H9 (cell line): Measurements from ENCODE around the gene RNASEH2B. TPM values are rescaled to one million over a fixed set of nuclear protein-coding genes. Genes with fewer than 3 reads are reported as not detected.

ENCODE experiments used
- DNase-seq: peaks from one replicate; pipeline ENCODE4 v3.0.0-alpha.2; 2017
- H2AFZ ChIP-seq: one replicate; pipeline ENCODE4 v1.6.1; 2013; ENCODE audit warnings: mild to moderate bottlenecking, low read length, control low read depth, moderate library complexity
- H2AK5ac ChIP-seq: 2 replicates; pipeline ENCODE4 v1.6.1; 2013; ENCODE audit warnings: low read length, control low read depth, mixed read lengths; ENCODE audit not compliant: insufficient read length
- H2BK120ac ChIP-seq: one replicate; pipeline ENCODE4 v1.6.1; 2013; ENCODE audit warnings: low read depth, mild to moderate bottlenecking, low read length, control low read depth, inconsistent platforms; ENCODE audit not compliant: poor library complexity, severe bottlenecking
- H2BK12ac ChIP-seq: 2 replicates; pipeline ENCODE4 v1.6.1; 2013; ENCODE audit warnings: low read length, control low read depth, mixed read lengths, low read depth; ENCODE audit not compliant: insufficient read length
- H2BK15ac ChIP-seq: 2 replicates; pipeline ENCODE4 v1.6.1; 2013; ENCODE audit warnings: low read depth, low read length, control low read depth
- H2BK20ac ChIP-seq: one replicate; pipeline ENCODE4 v1.6.1; 2013; ENCODE audit warnings: low read depth, mild to moderate bottlenecking, low read length, control low read depth, inconsistent platforms; ENCODE audit not compliant: poor library complexity, severe bottlenecking
- H2BK5ac ChIP-seq: 2 replicates; pipeline ENCODE4 v1.6.1; 2013; ENCODE audit warnings: low read length, control low read depth, mixed read lengths; ENCODE audit not compliant: insufficient read length
- H3K14ac ChIP-seq: 2 replicates; pipeline ENCODE4 v1.6.1; 2013; ENCODE audit warnings: low read length, control low read depth; ENCODE audit not compliant: insufficient read depth
- H3K18ac ChIP-seq: 2 replicates; pipeline ENCODE4 v1.6.1; 2013; ENCODE audit warnings: low read depth, mild to moderate bottlenecking, mixed read lengths, low read length, control low read depth; ENCODE audit not compliant: insufficient read length
- H3K23ac ChIP-seq: 2 replicates; pipeline ENCODE4 v1.6.1; 2013; ENCODE audit warnings: low read length, control low read depth, mixed read lengths, low read depth; ENCODE audit not compliant: insufficient read length
- H3K23me2 ChIP-seq: 2 replicates; pipeline ENCODE4 v1.6.1; 2013; ENCODE audit warnings: low read depth, mild to moderate bottlenecking, mixed read lengths, low read length, control low read depth; ENCODE audit not compliant: insufficient read length, poor library complexity, severe bottlenecking
- H3K27ac ChIP-seq: 2 replicates; pipeline ENCODE4 v1.5.1; 2013; ENCODE audit warnings: low read length, control low read depth, mixed read lengths, low read depth; ENCODE audit not compliant: insufficient read length
- H3K27me3 ChIP-seq: 2 replicates; pipeline ENCODE4 v1.6.1; 2013; ENCODE audit warnings: low read length, control low read depth, inconsistent platforms; ENCODE audit not compliant: insufficient read depth
- H3K4ac ChIP-seq: 2 replicates; pipeline ENCODE4 v1.6.1; 2013; ENCODE audit warnings: low read depth, mild to moderate bottlenecking, control low read depth, inconsistent platforms, low read length, moderate library complexity
- H3K4me1 ChIP-seq: 2 replicates; pipeline ENCODE4 v1.6.1; 2013; ENCODE audit warnings: low read length, control low read depth, inconsistent platforms; ENCODE audit not compliant: insufficient read depth
- H3K4me2 ChIP-seq: 2 replicates; pipeline ENCODE4 v1.6.1; 2013; ENCODE audit warnings: low read length, control low read depth, mixed read lengths; ENCODE audit not compliant: insufficient read length, insufficient read depth
- H3K56ac ChIP-seq: 2 replicates; pipeline ENCODE4 v1.6.1; 2013; ENCODE audit warnings: low read depth, mild to moderate bottlenecking, mixed read lengths, low read length, control low read depth; ENCODE audit not compliant: insufficient read length
- H3K79me1 ChIP-seq: 2 replicates; pipeline ENCODE4 v1.6.1; 2013; ENCODE audit warnings: low read depth, mild to moderate bottlenecking, moderate library complexity, low read length, control low read depth, inconsistent platforms; ENCODE audit not compliant: insufficient read depth, poor library complexity, severe bottlenecking
- H3K79me2 ChIP-seq: 2 replicates; pipeline ENCODE4 v1.6.1; 2013; ENCODE audit warnings: low read length, control low read depth, inconsistent platforms; ENCODE audit not compliant: insufficient read depth
- H3K9ac ChIP-seq: 2 replicates; pipeline ENCODE4 v1.6.1; 2013; ENCODE audit warnings: low read length, control low read depth, mixed read lengths; ENCODE audit not compliant: insufficient read length; ENCODE audit errors: extremely low read depth
- H3K9me3 ChIP-seq: one replicate; pipeline ENCODE4 v1.6.1; 2013; ENCODE audit warnings: low read depth, low read length, inconsistent platforms; ENCODE audit not compliant: control insufficient read depth
- H3T11ph ChIP-seq: one replicate; pipeline ENCODE4 v1.6.1; 2013; ENCODE audit warnings: mild to moderate bottlenecking, low read length, control low read depth, inconsistent platforms
- H4K20me1 ChIP-seq: one replicate; pipeline ENCODE4 v1.6.1; 2013; ENCODE audit not compliant: control insufficient read depth, insufficient read length, insufficient read depth
- H4K5ac ChIP-seq: 2 replicates; pipeline ENCODE4 v1.6.1; 2013; ENCODE audit warnings: low read depth, mild to moderate bottlenecking, mixed read lengths, low read length, control low read depth; ENCODE audit not compliant: insufficient read length
- H4K8ac ChIP-seq: replicated peaks from 2 replicates; pipeline ENCODE4 v1.6.1; 2013; ENCODE audit warnings: low read length, control low read depth, mixed read lengths, low read depth; ENCODE audit not compliant: insufficient read length
- H4K91ac ChIP-seq: 2 replicates; pipeline ENCODE4 v1.6.1; 2013; ENCODE audit warnings: low read depth, mild to moderate bottlenecking, moderate library complexity, mixed read lengths, low read length, control low read depth; ENCODE audit not compliant: insufficient read length
- H3K27ac Mint-ChIP-seq, 3 experiments: 2 replicates in 2 of 3; 3 replicates in 1 of 3; pipeline ENCODE4 v1.8.0; 2020 to 2021; ENCODE audit warnings: mixed read lengths in 3 of 3, mild to moderate bottlenecking in 1 of 3, moderate library complexity in 1 of 3
- H3K27me3 Mint-ChIP-seq: 2 replicates; pipeline ENCODE4 v1.8.0; 2021; ENCODE audit warnings: low read depth, mild to moderate bottlenecking, moderate library complexity, mixed read lengths
- H3K36me3 Mint-ChIP-seq, 3 experiments: 2 replicates in 2 of 3; 3 replicates in 1 of 3; pipeline ENCODE4 v1.8.0; 2020 to 2021; ENCODE audit warnings: low read depth in 3 of 3, mixed read lengths in 3 of 3; ENCODE audit not compliant: insufficient read depth in 1 of 3
- H3K4me1 Mint-ChIP-seq, 2 experiments: 2 replicates each; pipeline ENCODE4 v1.8.0; 2020; ENCODE audit warnings: mixed read lengths in 2 of 2
- H3K4me3 Mint-ChIP-seq, 2 experiments: 2 replicates in 1 of 2; 3 replicates in 1 of 2; pipeline ENCODE4 v1.8.0; 2020 to 2021; ENCODE audit warnings: mild to moderate bottlenecking in 2 of 2, mixed read lengths in 2 of 2, moderate library complexity in 1 of 2
- H3K9me3 Mint-ChIP-seq, 2 experiments: 2 replicates in 1 of 2; 3 replicates in 1 of 2; pipeline ENCODE4 v1.8.0; 2020; ENCODE audit warnings: mild to moderate bottlenecking in 2 of 2, mixed read lengths in 2 of 2, moderate library complexity in 1 of 2
- CTCF ChIP-seq: fragments of 200-600 bp; sonication (generic); conservative IDR thresholded peaks from 3 replicates; pipeline ENCODE4 v1.8.0; 2021; ENCODE audit warnings: antibody characterized with exemption, mild to moderate bottlenecking
- WGBS: extraction: QIAGEN DNeasy Blood & Tissue Kit; methylation state at CpG from one replicate; pipeline ENCODE4 v1.1.7; 2013; ENCODE audit warnings: missing lambda C conversion rate, low lambda C conversion rate, mixed read lengths; ENCODE audit not compliant: insufficient read length; ENCODE audit errors: extremely low coverage; 5-methylcytosine and 5-hydroxymethylcytosine counted together
- total RNA-seq: library from RNA; stranded (reverse); gene quantifications from 2 replicates; pipeline ENCODE4 v1.2.1, GENCODE V29; 2021

RNASEH2B gene
- total RNA-seq, 1 experiment from 2014 or later = 53.9 TPM

- peaks cover 3 to 6% of the 10 kb centered on the region in 2 experiments; a peak in 3 of 5 replicates for H3K9me3 Mint-ChIP-seq
- no CpG with 5 or more reads among the region's 3 CpGs for WGBS
Measured at GRCh38 chr13:50942630-50943311, 33.2 kb downstream of the RNASEH2B start.

More at GRCh38 chr13:50942630-50943311, 33.2 kb downstream of the RNASEH2B start:
- Histone ChIP-seq H3K14ac (no peak overlapping the region), H3T11ph (no peak overlapping the region), H3K9me3 (no peaks in the 10 kb centered on the region), H4K5ac (no peak overlapping the region), H3K27ac (no peak overlapping the region), H3K79me1 (no peaks in the 10 kb centered on the region), H3K79me2 (no peaks in the 10 kb centered on the region), H3K27me3 (no peaks in the 10 kb centered on the region), H3K4ac (no peak overlapping the region), H2BK120ac (no peak overlapping the region), H3K18ac (no peak overlapping the region), H2BK12ac (no peak overlapping the region), H4K8ac (no peak overlapping the region), H3K9ac (no peak overlapping the region), H2BK5ac (no peak overlapping the region), H2BK15ac (no peak overlapping the region), H4K91ac (no peak overlapping the region), H4K20me1 (no peaks in the 10 kb centered on the region), H2AFZ (no peak overlapping the region), H2BK20ac (no peak overlapping the region), H2AK5ac (no peak overlapping the region), H3K23ac (no peak overlapping the region), H3K56ac (no peak overlapping the region), H3K4me2 (no peak overlapping the region), H3K23me2 (no peaks in the 10 kb centered on the region), H3K4me1 (no peaks in the 10 kb centered on the region; the same call in 1 of the 2 replicates)
- Mint-ChIP-seq H3K4me1 (peaks cover 0 to 7% of the 10 kb centered on the region in 2 experiments; a peak in 2 of 4 replicates), H3K36me3 (peaks cover 9 to 18% (median 10%) of the 10 kb centered on the region in 3 experiments; a peak in 6 of 7 replicates), H3K27me3 (peaks cover 2% of the 10 kb centered on the region; the same call in 1 of the 2 replicates), H3K27ac (no peak overlapping the region; a peak in 1 of 7 replicates), H3K4me3 (no peak overlapping the region)
- no peak for DNase-seq
- no peak for TF ChIP-seq CTCF
